Esophagus squamous epithelium (tissue), 5 donors: Measurements from ENCODE around the gene FGF14. TPM values are rescaled to one million over a fixed set of nuclear protein-coding genes. Genes with fewer than 3 reads are reported as not detected.

ENCODE experiments used
- DNase-seq: peaks from one replicate; lab custom pipeline; 2025; lab: John Stamatoyannopoulos, UW
- H3K27ac ChIP-seq, 4 donors: fragments of 200-600 bp; sonication (generic); one replicate each; pipeline ENCODE4 v1.5.1; 2016 to 2019; ENCODE audit warnings: mild to moderate bottlenecking in 1 of 4
- H3K27me3 ChIP-seq, 4 donors: fragments of 200-600 bp; sonication (generic); 1 replicate in 3 of 4; 2 replicates in 1 of 4; pipeline versions ENCODE4 v1.5.1 to v1.6.0; 2017 to 2021; ENCODE audit warnings: antibody characterized with exemption in 1 of 4
- H3K36me3 ChIP-seq, 3 donors: fragments of 200-600 bp; sonication (generic); one replicate each; pipeline ENCODE4 v1.5.1; 2016 to 2019
- H3K4me1 ChIP-seq, 3 donors: fragments of 200-600 bp; sonication (generic); one replicate each; pipeline ENCODE4 v1.5.1; 2017 to 2019
- H3K4me3 ChIP-seq, 4 donors: fragments of 200-600 bp; sonication (generic); 1 replicate in 3 of 4; 2 replicates in 1 of 4; pipeline ENCODE4 v1.5.1; 2016 to 2019; ENCODE audit warnings: mild to moderate bottlenecking in 2 of 4, moderate library complexity in 1 of 4
- H3K9me3 ChIP-seq, 3 donors: fragments of 200-600 bp; sonication (generic); one replicate each; pipeline ENCODE4 v1.5.1; 2016 to 2019
- POLR2A ChIP-seq, 4 donors: fragments of 450-650 bp; IDR thresholded peaks; one replicate each; pipeline ENCODE4 v1.6.1; 2017; ENCODE audit warnings: antibody characterized with exemption in 4 of 4, mild to moderate bottlenecking in 4 of 4, moderate library complexity in 3 of 4
- whole genome bisulfite sequencing, 2 donors: methylation state at CpG; one replicate each; pipeline ENCODE4 v1.1.5; 2018; 5-methylcytosine and 5-hydroxymethylcytosine counted together
- intact Hi-C: fragments of 100-400 bp; cut with DNase I; formaldehyde crosslinking; loops from one replicate; pipeline ENCODE4 v1.15.0; 2022
- total RNA-seq, 4 donors: library from RNA; depleted of rRNA; stranded (reverse); fragments of >200 nt; gene quantifications; one replicate each; pipeline ENCODE4 v1.1.0, GENCODE V29; 2016
- TF ChIP-seq, protein P1 (sequence below), 6 experiments: fragments of 450-650 bp in 4 of 6; fragments of 200-600 bp in 2 of 6; sonication (generic) in 2 of 6; IDR thresholded peaks; one replicate each; pipeline ENCODE4 v1.5.1; 2016 to 2019; ENCODE audit warnings: antibody characterized with exemption in 6 of 6, mild to moderate bottlenecking in 4 of 6, moderate library complexity in 4 of 6
- donor health status: DM: yes; HTN: yes; CAD: no.

Gene FGF14
- total RNA-seq, 4 donors from 2014 or later = 0.11 to 4.2 (median 1.0) TPM

GRCh38 chr13:101916108-101916774 is 485.6 kb downstream of the FGF14 start:
- no peaks in the 10 kb centered on the region for H3K9me3 ChIP-seq
- TF ChIP-seq, protein P1, sequence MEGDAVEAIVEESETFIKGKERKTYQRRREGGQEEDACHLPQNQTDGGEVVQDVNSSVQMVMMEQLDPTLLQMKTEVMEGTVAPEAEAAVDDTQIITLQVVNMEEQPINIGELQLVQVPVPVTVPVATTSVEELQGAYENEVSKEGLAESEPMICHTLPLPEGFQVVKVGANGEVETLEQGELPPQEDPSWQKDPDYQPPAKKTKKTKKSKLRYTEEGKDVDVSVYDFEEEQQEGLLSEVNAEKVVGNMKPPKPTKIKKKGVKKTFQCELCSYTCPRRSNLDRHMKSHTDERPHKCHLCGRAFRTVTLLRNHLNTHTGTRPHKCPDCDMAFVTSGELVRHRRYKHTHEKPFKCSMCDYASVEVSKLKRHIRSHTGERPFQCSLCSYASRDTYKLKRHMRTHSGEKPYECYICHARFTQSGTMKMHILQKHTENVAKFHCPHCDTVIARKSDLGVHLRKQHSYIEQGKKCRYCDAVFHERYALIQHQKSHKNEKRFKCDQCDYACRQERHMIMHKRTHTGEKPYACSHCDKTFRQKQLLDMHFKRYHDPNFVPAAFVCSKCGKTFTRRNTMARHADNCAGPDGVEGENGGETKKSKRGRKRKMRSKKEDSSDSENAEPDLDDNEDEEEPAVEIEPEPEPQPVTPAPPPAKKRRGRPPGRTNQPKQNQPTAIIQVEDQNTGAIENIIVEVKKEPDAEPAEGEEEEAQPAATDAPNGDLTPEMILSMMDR (IDR thresholded peaks at IDR 0.05) = peak in 1 of 6 experiments; percentile 8
- TF ChIP-seq POLR2A (IDR thresholded peaks at IDR 0.05) = no peak
- H3K36me3 ChIP-seq = no peaks in the 10 kb centered on the region
- no peak for DNase-seq
- peak overlapping the region; percentile 9 to 63 (median 30) for H3K4me3 ChIP-seq
- H3K27me3 ChIP-seq = peaks cover 0 to 71% (median 9%) of the 10 kb centered on the region in 4 donors
- WGBS, 2 donors = 0 to 14% methylated on average over 1 to 7 of the region's 62 CpGs
- H3K4me1 ChIP-seq = peaks cover 4 to 35% (median 10%) of the 10 kb centered on the region in 3 donors
- H3K27ac ChIP-seq = no peak overlapping the region
- intact Hi-C loops = no loop called here

DNA sequence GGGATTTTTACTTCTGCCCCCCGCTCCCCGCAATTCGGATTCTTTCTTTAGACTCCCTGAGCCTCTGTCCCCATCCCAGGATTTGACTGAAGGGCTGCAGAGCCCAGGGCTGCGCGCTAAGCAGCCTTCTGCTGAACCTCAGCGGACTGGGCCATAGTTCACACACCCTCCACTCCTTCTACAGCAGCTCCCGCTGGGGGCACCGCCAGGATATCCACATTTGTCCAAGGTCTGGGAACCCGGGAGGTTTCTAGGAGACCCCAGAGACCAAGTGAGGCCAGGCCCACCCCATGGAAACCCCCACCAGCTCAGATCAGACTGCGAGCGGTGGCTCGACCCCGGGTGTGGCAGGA is 486.1 kb downstream of the FGF14 start:
- no peak for TF ChIP-seq POLR2A (IDR thresholded peaks at IDR 0.05)
- TF ChIP-seq, protein P1 (IDR thresholded peaks at IDR 0.05) = no peak

DNA sequence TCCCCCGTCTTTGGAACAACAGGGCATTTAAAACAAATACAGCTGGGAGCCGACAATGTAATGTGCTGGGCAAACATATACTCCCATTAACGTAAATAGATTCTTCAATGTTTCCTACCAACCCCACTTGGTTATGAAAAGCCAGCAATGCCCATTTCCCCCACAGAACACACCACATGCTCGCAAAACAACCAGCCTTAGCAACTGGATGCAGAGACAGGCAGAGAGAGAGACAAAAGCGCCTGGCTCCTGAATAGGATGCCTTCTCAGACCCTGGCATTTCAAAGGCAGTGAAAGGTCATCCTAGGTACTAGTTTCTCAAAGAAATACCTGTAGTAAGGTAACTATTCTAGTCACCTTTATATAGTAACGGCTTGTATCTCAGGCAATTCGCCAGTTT is 486.5 kb downstream of the FGF14 start:
- no peak for TF ChIP-seq POLR2A (IDR thresholded peaks at IDR 0.05)
- TF ChIP-seq, protein P1 (IDR thresholded peaks at IDR 0.05) = no peak
- Histone ChIP-seq H3K4me3 (no peak overlapping the region), H3K4me1 (peaks cover 4 to 35% (median 10%) of the 10 kb centered on the region in 3 donors), H3K27ac (no peak overlapping the region), H3K9me3 (no peaks in the 10 kb centered on the region), H3K36me3 (no peaks in the 10 kb centered on the region), H3K27me3 (peaks cover 0 to 62% (median 9%) of the 10 kb centered on the region in 4 donors)
- 33 to 34% methylated on average over 6 to 7 of the region's 7 CpGs for WGBS, 2 donors
- intact Hi-C loops = no loop called here
- DNase-seq = no peak

More for the DNA sequence above, 486.1 kb downstream of the FGF14 start:
- H3K4me1 ChIP-seq = peaks cover 4 to 35% (median 10%) of the 10 kb centered on the region in 3 donors
- no peaks in the 10 kb centered on the region for H3K36me3 ChIP-seq
- no peaks in the 10 kb centered on the region for H3K9me3 ChIP-seq
- intact Hi-C loops = no loop called here
- H3K27ac ChIP-seq = no peak overlapping the region
- WGBS, 2 donors = 9 to 51% methylated on average over 4 to 8 of the region's 13 CpGs
- H3K4me3 ChIP-seq = peak overlapping the region in 2 of 4 donors; percentile 48 to 63
- H3K27me3 ChIP-seq = peaks cover 0 to 66% (median 9%) of the 10 kb centered on the region in 4 donors
- no peak for DNase-seq

GRCh38 chr13:101911752-101912151 is 490.1 kb downstream of the FGF14 start:
- peaks cover 0 to 26% (median 5%) of the 10 kb centered on the region in 4 donors for H3K27me3 ChIP-seq
- DNase-seq = no peak
- H3K4me3 ChIP-seq = no peak overlapping the region
- 67 to 89% methylated on average over 2 of the region's 2 CpGs for WGBS, 2 donors
- intact Hi-C loops = no loop called here
- H3K4me1 ChIP-seq = peaks cover 4 to 12% (median 9%) of the 10 kb centered on the region in 3 donors
- TF ChIP-seq POLR2A (IDR thresholded peaks at IDR 0.05) = no peak
- TF ChIP-seq, protein P1 (IDR thresholded peaks at IDR 0.05) = no peak
- no peak overlapping the region for H3K27ac ChIP-seq
- H3K9me3 ChIP-seq = no peaks in the 10 kb centered on the region
- no peaks in the 10 kb centered on the region for H3K36me3 ChIP-seq

GRCh38 chr13:101903890-101904289 is 498.0 kb downstream of the FGF14 start:
- Histone ChIP-seq H3K36me3 (no peaks in the 10 kb centered on the region), H3K27ac (no peak overlapping the region), H3K27me3 (no peaks in the 10 kb centered on the region), H3K4me1 (no peaks in the 10 kb centered on the region), H3K9me3 (no peaks in the 10 kb centered on the region), H3K4me3 (no peak overlapping the region)
- TF ChIP-seq, protein P1 (IDR thresholded peaks at IDR 0.05) = no peak
- no peak for TF ChIP-seq POLR2A (IDR thresholded peaks at IDR 0.05)
- intact Hi-C loops = no loop called here
- no peak for DNase-seq
- WGBS, 2 donors = 54 to 69% methylated on average over 3 of the region's 3 CpGs
